HG03175 (cell line): Measurements from ENCODE around the gene HMGCL.

ENCODE experiments used
- ATAC-seq: cut with Tn5 transposase; IDR thresholded peaks from one replicate; pipeline ENCODE4 v1.9.1; 2021; ENCODE audit warnings: mild to moderate bottlenecking, moderate library complexity; ENCODE audit not compliant: unreplicated experiment

Gene HMGCL

GRCh38 chr1:23779826-23780371 is 45.3 kb downstream of the HMGCL start:
- ATAC-seq: no peak

GRCh38 chr1:23777979-23778814 is 47.0 kb downstream of the HMGCL start, which contains the start of gene PITHD1:
Gene PITHD1 (plus strand): TSS chr1:23778418. CDS start chr1:23778516, 98 bp downstream.
- ATAC-seq: peak; percentile 80

DNA sequence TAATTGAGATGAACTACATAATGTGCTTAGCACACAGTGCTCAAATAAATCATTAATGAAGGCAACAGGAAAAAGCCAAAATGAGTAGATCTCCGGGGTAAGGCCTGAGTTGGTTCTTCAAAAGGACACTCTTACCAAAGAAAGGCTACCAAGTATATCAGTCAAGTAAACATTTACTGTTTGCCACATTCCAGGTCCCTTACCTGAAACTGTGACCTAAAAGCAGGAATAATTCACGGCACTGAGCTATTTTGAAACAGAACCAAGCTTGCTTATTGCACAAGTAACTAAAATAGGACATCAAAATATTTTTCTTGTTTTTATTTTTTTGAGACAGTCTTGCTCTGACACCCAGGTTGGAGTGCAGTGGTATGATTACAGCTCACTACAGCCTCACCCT is 49.0 kb downstream of the HMGCL start:
- ATAC-seq: no peak

GRCh38 chr1:23774174-23774880 is 50.9 kb downstream of the HMGCL start:
- ATAC-seq: no peak

GRCh38 chr1:23772854-23773242 is 52.4 kb downstream of the HMGCL start:
- ATAC-seq: no peak

- ATAC-seq: no peak
These were observed 53.0 kb downstream of the HMGCL start for GRCh38 chr1:23772049-23772853.

- no peak for ATAC-seq
These were observed 56.5 kb downstream of the HMGCL start for GRCh38 chr1:23768733-23769132.

GRCh38 chr1:23763041-23763577 is 62.1 kb downstream of the HMGCL start:
- no peak for ATAC-seq

DNA sequence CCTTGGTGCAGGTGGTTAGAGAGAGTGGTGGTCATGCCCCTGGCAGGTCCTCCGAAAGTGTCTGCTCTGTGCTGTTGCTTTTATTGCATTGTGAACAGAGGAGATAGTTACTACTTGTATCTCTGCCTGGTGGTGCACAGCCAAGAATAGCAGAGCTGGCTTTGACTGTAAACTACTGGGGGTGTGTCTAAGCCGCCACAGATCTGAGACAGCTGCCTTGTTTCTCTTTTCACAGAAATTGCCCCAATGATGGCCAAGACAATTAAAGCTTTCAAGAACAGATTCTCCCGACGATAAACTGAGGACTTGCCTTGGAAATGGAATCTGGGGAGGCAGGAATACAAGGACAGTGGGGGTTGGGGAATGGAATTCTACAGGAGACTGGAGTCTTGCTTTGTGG is 66.0 kb downstream of the HMGCL start:
- no peak for ATAC-seq

GRCh38 chr1:23757812-23758211 is 67.4 kb downstream of the HMGCL start:
- ATAC-seq: no peak

DNA sequence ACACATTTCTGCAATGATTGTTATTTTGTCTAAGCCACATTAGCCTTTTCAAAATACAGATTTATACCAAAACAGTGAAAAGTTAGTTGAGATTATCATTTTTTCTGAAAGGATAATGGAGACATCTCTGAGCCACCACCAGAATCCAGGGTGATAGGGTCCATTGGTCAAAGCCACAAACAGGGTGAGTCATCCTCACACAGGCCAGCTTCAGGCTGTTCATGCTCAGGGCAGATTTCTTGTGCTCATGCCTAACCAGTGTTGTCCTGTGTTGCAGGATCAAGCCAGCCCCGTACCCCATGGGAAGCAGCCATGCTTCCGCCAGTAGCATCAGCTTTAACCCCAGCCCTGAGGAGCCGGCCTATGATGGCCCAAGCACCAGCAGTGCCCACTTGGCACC is 68.6 kb downstream of the HMGCL start:
- no peak for ATAC-seq

DNA sequence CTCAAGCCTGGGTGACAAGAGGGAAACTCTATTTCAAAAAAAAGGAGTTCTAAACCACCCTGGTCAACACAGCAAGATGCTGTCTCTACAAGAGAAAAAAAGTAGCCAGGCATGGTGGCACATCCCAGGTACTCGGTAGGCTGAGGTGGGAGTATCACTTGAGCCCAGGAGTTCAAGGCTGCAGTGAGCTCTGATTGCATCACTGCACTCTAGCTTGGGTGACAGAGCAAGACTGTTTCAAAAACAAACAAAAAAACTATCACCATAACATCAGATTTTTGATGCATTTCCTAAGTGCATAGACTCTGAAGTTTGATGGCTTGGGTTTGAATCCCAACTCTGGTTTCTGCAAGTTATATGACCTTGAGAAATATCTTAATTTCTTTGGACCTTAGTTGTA is 72.3 kb downstream of the HMGCL start:
- ATAC-seq: no peak
